LNCaP clone FGC (cell line): ENCODE measurements around the gene HHAT.

ENCODE experiments used
- DNase-seq: peaks from one replicate; pipeline ENCODE4 v3.0.0-alpha.2; 2011; ENCODE audit warnings: low read depth
- H3K4me3 ChIP-seq: 2 replicates; pipeline ENCODE4 v1.5.1; 2011; ENCODE audit warnings: mild to moderate bottlenecking, low read depth, low read length, control low read depth
- TF ChIP-seq, protein P1 (sequence below): IDR thresholded peaks from 2 replicates; pipeline ENCODE4 v1.5.1; 2012; ENCODE audit warnings: mild to moderate bottlenecking; ENCODE audit not compliant: control insufficient read depth, insufficient read depth; ENCODE audit errors: extremely low read depth

Gene HHAT

DNA sequence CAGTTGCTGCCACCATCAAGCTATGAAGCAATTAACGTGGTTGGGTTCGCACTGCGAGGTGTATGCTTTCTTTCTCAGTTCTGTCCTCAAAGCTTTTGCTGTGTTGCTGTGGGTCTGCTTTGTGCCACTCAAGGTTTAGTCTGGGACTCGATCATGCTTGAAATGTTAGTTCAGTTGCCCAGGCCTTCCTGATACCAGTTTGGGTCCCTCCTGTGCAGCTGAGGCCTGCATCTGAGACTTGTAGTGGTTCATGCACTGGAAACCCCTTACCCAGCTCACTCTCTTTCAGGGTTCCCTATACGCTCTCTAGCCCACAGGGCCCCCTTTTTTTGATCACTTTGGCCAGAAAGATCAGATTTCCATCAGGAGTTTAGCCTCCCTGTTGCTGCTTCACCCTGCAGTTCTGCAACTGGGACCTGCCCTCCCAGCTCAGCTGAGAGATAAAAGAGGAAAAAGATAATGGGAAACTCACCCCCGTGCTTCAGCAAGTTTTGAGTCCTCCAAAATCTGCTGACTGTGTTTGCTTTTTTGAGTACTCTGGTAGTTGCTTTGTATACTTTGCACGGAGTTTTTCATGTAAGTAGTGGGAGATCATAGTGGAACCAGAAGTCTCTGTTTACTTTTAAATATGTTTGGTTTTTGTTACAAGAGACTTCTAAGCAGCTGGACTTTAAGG lies 317.0 kb downstream of the HHAT start:
- H3K4me3 ChIP-seq, result no peak overlapping the region
- no peak for DNase-seq
- TF ChIP-seq, protein P1, sequence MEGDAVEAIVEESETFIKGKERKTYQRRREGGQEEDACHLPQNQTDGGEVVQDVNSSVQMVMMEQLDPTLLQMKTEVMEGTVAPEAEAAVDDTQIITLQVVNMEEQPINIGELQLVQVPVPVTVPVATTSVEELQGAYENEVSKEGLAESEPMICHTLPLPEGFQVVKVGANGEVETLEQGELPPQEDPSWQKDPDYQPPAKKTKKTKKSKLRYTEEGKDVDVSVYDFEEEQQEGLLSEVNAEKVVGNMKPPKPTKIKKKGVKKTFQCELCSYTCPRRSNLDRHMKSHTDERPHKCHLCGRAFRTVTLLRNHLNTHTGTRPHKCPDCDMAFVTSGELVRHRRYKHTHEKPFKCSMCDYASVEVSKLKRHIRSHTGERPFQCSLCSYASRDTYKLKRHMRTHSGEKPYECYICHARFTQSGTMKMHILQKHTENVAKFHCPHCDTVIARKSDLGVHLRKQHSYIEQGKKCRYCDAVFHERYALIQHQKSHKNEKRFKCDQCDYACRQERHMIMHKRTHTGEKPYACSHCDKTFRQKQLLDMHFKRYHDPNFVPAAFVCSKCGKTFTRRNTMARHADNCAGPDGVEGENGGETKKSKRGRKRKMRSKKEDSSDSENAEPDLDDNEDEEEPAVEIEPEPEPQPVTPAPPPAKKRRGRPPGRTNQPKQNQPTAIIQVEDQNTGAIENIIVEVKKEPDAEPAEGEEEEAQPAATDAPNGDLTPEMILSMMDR, result no peak

DNA sequence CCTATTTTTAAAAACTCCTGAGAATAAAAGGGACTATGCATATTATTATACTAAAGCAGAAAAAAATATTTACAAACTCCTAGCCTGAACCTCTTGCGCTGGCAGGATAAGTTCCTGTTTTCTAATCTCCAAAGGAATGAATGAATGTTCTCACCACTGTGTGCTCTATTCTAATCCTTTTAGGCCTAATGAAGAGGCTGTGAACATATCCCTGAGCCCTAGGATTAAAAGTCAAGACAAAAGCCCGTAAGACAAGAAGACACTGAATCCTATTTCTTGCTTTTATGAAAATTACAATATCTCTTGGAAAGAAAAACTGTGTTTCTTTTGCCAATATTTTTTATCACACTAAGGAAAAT lies 317.5 kb downstream of the HHAT start:
- no peak overlapping the region for H3K4me3 ChIP-seq
- DNase-seq, result no peak
- TF ChIP-seq, protein P1, result no peak

DNA sequence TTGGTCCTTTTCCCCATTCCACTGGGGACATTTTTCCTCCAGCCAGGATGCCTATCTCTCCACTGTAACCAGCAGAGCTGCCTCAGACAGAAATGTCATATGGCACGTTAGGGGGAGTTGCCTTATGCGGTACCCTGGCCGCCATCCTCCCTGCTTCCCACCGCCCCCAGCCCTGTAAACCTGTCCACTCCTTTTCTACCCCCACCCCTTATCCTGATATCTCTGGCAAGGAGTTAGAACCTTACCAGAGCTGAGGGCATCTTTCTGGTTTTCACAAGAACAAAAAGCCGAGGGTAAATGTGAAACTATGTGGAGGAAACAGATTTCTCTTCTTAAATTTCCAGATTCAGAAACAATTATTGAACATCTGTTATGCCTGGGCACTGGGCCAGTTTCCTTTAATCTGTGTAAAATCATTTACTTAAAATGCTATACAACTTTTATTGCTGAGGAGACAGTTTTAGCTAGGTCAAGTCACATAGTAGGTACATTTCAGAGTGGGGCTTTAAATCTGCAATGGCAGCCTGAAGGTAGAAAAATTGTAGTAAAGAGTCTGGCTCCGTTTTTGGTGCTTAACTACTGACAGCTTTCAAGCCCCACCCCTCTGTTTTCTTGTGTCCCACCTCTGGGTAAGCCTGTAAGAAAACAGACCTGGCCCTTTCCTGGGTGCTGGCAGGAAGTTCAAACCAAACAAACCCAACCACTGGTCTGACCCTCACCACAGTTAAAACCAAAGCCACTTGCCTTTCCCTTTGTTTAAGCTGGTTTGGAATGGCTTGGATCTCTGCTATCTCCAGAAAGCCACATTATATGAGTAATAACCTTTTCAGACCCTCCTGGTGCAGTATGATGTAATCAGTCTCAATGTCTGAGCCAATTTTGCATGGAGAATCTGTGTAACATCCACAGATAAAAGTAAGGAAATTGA lies 319.0 kb downstream of the HHAT start:
- no peak overlapping the region for H3K4me3 ChIP-seq
- TF ChIP-seq, protein P1, result no peak
- DNase-seq, result no peak

DNA sequence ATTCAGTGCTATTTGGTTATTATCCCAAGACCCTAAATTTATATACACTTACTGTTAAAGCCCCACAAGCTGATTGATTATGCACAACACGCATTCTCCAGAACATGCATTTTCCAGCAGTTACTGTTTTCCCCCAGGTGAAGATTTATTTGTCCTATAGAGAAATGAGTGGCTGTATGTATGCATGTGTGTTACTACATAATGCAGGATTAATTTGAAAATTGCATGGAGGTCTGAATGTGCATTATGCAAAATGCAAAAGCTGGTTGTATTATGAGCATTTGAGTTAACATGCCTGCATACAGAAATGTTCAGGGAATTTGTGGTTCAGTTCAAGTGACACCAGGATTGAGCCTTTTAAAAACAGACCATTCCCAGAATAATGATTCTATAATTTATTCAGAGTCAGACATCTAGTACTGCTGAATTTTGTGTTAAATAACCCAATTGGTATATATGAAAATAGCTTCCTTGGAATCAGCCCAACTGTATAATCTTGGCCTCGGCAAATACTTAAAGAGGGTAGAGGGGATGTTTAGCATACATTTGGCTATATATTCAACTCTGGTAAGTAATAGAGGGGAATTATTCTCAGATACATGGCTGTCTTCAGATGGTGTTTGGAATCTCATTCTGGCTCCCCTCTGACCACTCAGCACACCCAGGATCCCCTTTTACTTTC lies 320.0 kb downstream of the HHAT start:
- DNase-seq, result no peak
- no peak overlapping the region for H3K4me3 ChIP-seq
- TF ChIP-seq, protein P1, result no peak

DNA sequence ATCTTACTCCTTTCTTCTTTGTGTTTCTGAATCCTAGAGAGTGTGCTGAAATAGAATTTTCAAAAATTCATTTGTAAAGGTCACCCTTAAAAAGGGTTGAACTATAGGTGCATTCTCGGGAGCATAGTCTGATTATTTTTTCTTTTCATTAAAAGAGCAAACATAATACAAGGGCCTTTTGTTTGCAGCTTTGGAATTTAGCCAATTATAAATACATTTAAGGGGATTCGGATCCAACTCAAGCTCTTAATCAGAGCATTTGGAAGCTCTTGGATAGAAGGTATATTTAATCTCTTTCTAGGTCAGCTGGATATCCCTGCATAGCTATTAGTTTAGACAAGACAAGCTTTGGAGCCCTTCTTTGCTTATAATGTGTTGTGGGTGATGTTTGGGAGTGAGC lies 321.7 kb downstream of the HHAT start:
- no peak overlapping the region for H3K4me3 ChIP-seq
- no peak for DNase-seq
- TF ChIP-seq, protein P1, result no peak

DNA sequence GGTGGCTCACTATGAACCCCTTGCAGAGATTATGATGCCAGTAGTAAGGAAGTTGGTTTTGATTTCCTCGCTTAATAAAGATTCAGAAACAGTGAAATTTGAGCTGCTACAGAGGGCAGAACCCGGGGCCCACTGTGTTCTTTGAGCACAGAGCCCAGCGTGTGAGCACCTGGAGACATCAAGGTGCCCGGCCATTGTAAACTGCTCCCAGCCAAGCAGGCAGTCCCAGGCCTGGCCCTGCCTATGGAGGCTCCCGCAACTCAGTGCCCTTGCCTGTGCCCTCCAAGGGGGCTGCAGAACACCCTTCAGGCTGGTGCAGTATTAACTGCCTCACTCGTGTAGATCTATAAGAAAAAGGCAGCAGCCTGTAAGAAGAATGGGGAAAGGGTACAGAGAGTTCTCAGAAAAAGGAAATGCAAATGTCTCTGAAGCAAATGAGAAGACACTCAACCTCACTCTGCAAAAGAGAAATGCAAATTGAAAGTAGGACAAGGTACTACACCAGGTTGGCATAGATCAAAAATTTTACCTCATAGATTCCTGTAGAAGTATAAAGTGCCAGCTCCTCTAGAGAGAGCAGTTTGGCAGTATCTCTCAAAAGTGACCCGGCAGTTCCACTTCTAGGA lies 323.7 kb downstream of the HHAT start:
- H3K4me3 ChIP-seq, result no peak overlapping the region
- TF ChIP-seq, protein P1, result no peak

More for the DNA sequence above, 323.7 kb downstream of the HHAT start:
- no peak for DNase-seq
